Aorta (tissue), 5 donors: ENCODE measurements around the gene HPCAL1. TPM values are rescaled to one million over a fixed set of nuclear protein-coding genes. Genes with fewer than 3 reads are reported as not detected.

Experiments used
- ATAC-seq: fragments of 200-7000 bp; cut with Tn5 transposase; one replicate; pipeline ENCODE4 v1.9.1; 2022; ENCODE audit warnings: moderate library complexity; ENCODE audit not compliant: low FRiP score
- DNase-seq, 2 donors: peaks; one replicate each; pipeline ENCODE4 v3.0.0-alpha.2; 2020
- H3K27ac ChIP-seq, 2 donors: one replicate each; pipeline ENCODE4 v1.5.1; 2013; ENCODE audit warnings: low read length in 2 of 2, mild to moderate bottlenecking in 2 of 2, moderate library complexity in 2 of 2, control low read depth in 1 of 2, inconsistent platforms in 1 of 2, low read depth in 1 of 2
- H3K27me3 ChIP-seq, 2 donors: one replicate each; pipeline ENCODE4 v1.6.1; 2013; ENCODE audit warnings: control low read depth in 1 of 2, low read length in 1 of 2, mild to moderate bottlenecking in 1 of 2, moderate library complexity in 1 of 2; ENCODE audit not compliant: insufficient read depth in 2 of 2, control insufficient read depth in 1 of 2
- H3K36me3 ChIP-seq, 2 donors: one replicate each; pipeline ENCODE4 v1.6.1; 2013; ENCODE audit warnings: control low read depth in 1 of 2, low read length in 1 of 2, mild to moderate bottlenecking in 1 of 2; ENCODE audit not compliant: insufficient read depth in 2 of 2, control insufficient read depth in 1 of 2
- H3K4me1 ChIP-seq, 2 donors: one replicate each; pipeline ENCODE4 v1.6.1; 2013; ENCODE audit warnings: low read length in 2 of 2, control low read depth in 1 of 2, mild to moderate bottlenecking in 1 of 2, moderate library complexity in 1 of 2; ENCODE audit not compliant: insufficient read depth in 2 of 2, control insufficient read depth in 1 of 2
- H3K4me3 ChIP-seq, 2 donors: one replicate each; pipeline ENCODE4 v1.5.1; 2013; ENCODE audit warnings: low read length in 2 of 2, control low read depth in 1 of 2, mild to moderate bottlenecking in 1 of 2
- H3K9me3 ChIP-seq: one replicate; pipeline ENCODE4 v1.6.1; 2013; ENCODE audit warnings: mild to moderate bottlenecking, low read length; ENCODE audit not compliant: control insufficient read depth
- WGBS, 2 donors: extraction: QIAGEN DNeasy Blood & Tissue Kit; methylation state at CpG; one replicate each; pipeline ENCODE4 v1.1.7; 2013; 5-methylcytosine and 5-hydroxymethylcytosine counted together
- intact Hi-C, 2 donors: fragments of 100-400 bp; cut with DNase I; formaldehyde crosslinking; loops; one replicate each; pipeline versions ENCODE4 v1.14.2 to v1.15.0; 2022
- polyA plus RNA-seq, 2 donors: library from polyadenylated mRNA; stranded (reverse); fragments of 200-250 nt; gene quantifications; one replicate each; pipeline ENCODE4 v1.2.3, GENCODE V29; 2013
- total RNA-seq, 2 donors: library from RNA; stranded (reverse); fragmentation: NEBNext Ultra II Directional; extraction: Animal tissue kit (Norgen Biotek cat#: 25700); gene quantifications; one replicate each; pipeline ENCODE4 v1.2.1, GENCODE V29; 2021
- donor health status: healthy with polysubstance abuse.
- donor health status: Bipolar disorder and iron deficiency.
- donor health status: DM: no; HTN: no; CAD: no.
- donor health status: DM: no; HTN: no; CAD: no.
- donor health status: DM: yes; HTN: yes; CAD: no.

Gene HPCAL1
- total and polyA plus RNA-seq, 4 donors = 21.4 to 39.9 (median 25.3) TPM

- intact Hi-C loops = loop anchor here (1.0 to 5.0 kb wide), 4 partner anchors 42 to 120 kb away; partner anchors contain the start of genes HPCAL1 (in 2 of the 2) and ODC1 (in 1 of the 2)
- WGBS, 2 donors = 6% methylated on average over 13 of the region's 13 CpGs
- Histone ChIP-seq H3K36me3 (no peaks in the 10 kb centered on the region), H3K4me3 (no peak overlapping the region), H3K27ac (peak overlapping the region; percentile 78 to 87), H3K4me1 (peaks cover 0 to 4% of the 10 kb centered on the region in 2 donors), H3K9me3 (no peaks in the 10 kb centered on the region), H3K27me3 (no peaks in the 10 kb centered on the region)
- peak; percentile 90 to 93 for DNase-seq
- peak; percentile 85 for ATAC-seq
Observed at GRCh38 chr2:10405448-10405847, 102.7 kb downstream of the HPCAL1 start.

- Histone ChIP-seq H3K27me3 (no peaks in the 10 kb centered on the region), H3K4me3 (no peak overlapping the region), H3K36me3 (no peaks in the 10 kb centered on the region), H3K9me3 (no peaks in the 10 kb centered on the region), H3K27ac (peak overlapping the region; percentile 63 to 87), H3K4me1 (peaks cover 0 to 4% of the 10 kb centered on the region in 2 donors)
- DNase-seq = no peak
- ATAC-seq = no peak
- WGBS, 2 donors = 19% methylated on average over 10 of the region's 10 CpGs
- intact Hi-C loops = loop anchor here (2.0 to 5.0 kb wide), 3 partner anchors 41 to 285 kb away; partner anchors contain the start of genes HPCAL1 (in 1 of the 2) and ODC1 (in 1 of the 2)
Observed at GRCh38 chr2:10406016-10406415, 103.3 kb downstream of the HPCAL1 start.

GRCh38 chr2:10406491-10407188, 103.9 kb downstream of the HPCAL1 start:
- H3K27ac ChIP-seq = no peak overlapping the region
- ATAC-seq (no peak), DNase-seq (no peak)
- H3K27me3 ChIP-seq = no peaks in the 10 kb centered on the region
- no peaks in the 10 kb centered on the region for H3K36me3 ChIP-seq
- 42 to 54% methylated on average over 18 of the region's 18 CpGs for WGBS, 2 donors
- no peaks in the 10 kb centered on the region for H3K9me3 ChIP-seq
- intact Hi-C loops = loop anchor here (2.0 to 5.0 kb wide), 3 partner anchors 41 to 286 kb away; partner anchors contain the start of genes HPCAL1 (in 1 of the 2) and ODC1 (in 1 of the 2)
- H3K4me1 ChIP-seq = peaks cover 0 to 4% of the 10 kb centered on the region in 2 donors
- no peak overlapping the region for H3K4me3 ChIP-seq

- no peak for ATAC-seq
- Histone ChIP-seq H3K4me1 (peaks cover 0 to 4% of the 10 kb centered on the region in 2 donors), H3K9me3 (no peaks in the 10 kb centered on the region), H3K4me3 (no peak overlapping the region), H3K27me3 (no peaks in the 10 kb centered on the region), H3K36me3 (no peaks in the 10 kb centered on the region), H3K27ac (no peak overlapping the region)
- intact Hi-C loops = loop anchor here (2.0 to 5.0 kb wide), 3 partner anchors 40 to 287 kb away; partner anchors contain the start of genes HPCAL1 (in 1 of the 2) and ODC1 (in 1 of the 2)
- DNase-seq = no peak
- WGBS, 2 donors = 90 to 91% methylated on average over 4 of the region's 4 CpGs
Observed at GRCh38 chr2:10407432-10407831, 104.7 kb downstream of the HPCAL1 start.

- intact Hi-C loops = loop anchor here (2.0 to 5.0 kb wide), 4 partner anchors 39 to 287 kb away; partner anchors contain the start of genes HPCAL1 (in 1 of the 2) and ODC1 (in 1 of the 2)
- Histone ChIP-seq H3K4me1 (peaks cover 0 to 4% of the 10 kb centered on the region in 2 donors), H3K4me3 (no peak overlapping the region), H3K9me3 (no peaks in the 10 kb centered on the region), H3K36me3 (no peaks in the 10 kb centered on the region), H3K27ac (no peak overlapping the region), H3K27me3 (no peaks in the 10 kb centered on the region)
- peak; percentile 25 for ATAC-seq
- WGBS, 2 donors = 76 to 80% methylated on average over 11 of the region's 11 CpGs
- DNase-seq = no peak
Observed at GRCh38 chr2:10407841-10408648, 105.3 kb downstream of the HPCAL1 start.

GRCh38 chr2:10408649-10409579, 106.2 kb downstream of the HPCAL1 start:
- WGBS, 2 donors = 39 to 45% methylated on average over 24 of the region's 24 CpGs
- Histone ChIP-seq H3K4me1 (peaks cover 0 to 4% of the 10 kb centered on the region in 2 donors), H3K9me3 (no peaks in the 10 kb centered on the region), H3K27me3 (no peaks in the 10 kb centered on the region), H3K4me3 (no peak overlapping the region), H3K27ac (no peak overlapping the region), H3K36me3 (no peaks in the 10 kb centered on the region)
- peak; percentile 76 for ATAC-seq
- DNase-seq = peak; percentile 79 to 89
- intact Hi-C loops = loop anchor here (2.0 to 5.0 kb wide), 3 partner anchors 38 to 284 kb away; partner anchors contain the start of genes HPCAL1 (in 1 of the 2) and ODC1 (in 1 of the 2)

- no peaks in the 10 kb centered on the region for H3K9me3 ChIP-seq
- H3K4me3 ChIP-seq = no peak overlapping the region
- H3K36me3 ChIP-seq = no peaks in the 10 kb centered on the region
- DNase-seq (no peak), ATAC-seq (no peak)
- intact Hi-C loops = no loop called here
- 90 to 93% methylated on average over 14 of the region's 14 CpGs for WGBS, 2 donors
- peaks cover 0 to 4% of the 10 kb centered on the region in 2 donors for H3K4me1 ChIP-seq
- no peaks in the 10 kb centered on the region for H3K27me3 ChIP-seq
- no peak overlapping the region for H3K27ac ChIP-seq
Observed at GRCh38 chr2:10410001-10410822, 107.5 kb downstream of the HPCAL1 start.
